Endothelial cell (in vitro differentiated cells): ENCODE measurements around the gene RGS11. TPM values are rescaled to one million over a fixed set of nuclear protein-coding genes. Genes with fewer than 3 reads are reported as not detected.

Experiments used
- DNase-seq: peaks from one replicate; pipeline ENCODE4 v3.0.0; 2021; ENCODE audit warnings: low spot score
- H3K27ac Mint-ChIP-seq: one replicate; pipeline ENCODE4 v1.8.0; 2021; ENCODE audit warnings: mixed read lengths, inconsistent platforms; ENCODE audit not compliant: unreplicated experiment
- H3K27me3 Mint-ChIP-seq: one replicate; pipeline ENCODE4 v1.8.0; 2021; ENCODE audit warnings: mild to moderate bottlenecking, moderate library complexity, mixed read lengths, inconsistent platforms; ENCODE audit not compliant: unreplicated experiment
- H3K36me3 Mint-ChIP-seq: one replicate; pipeline ENCODE4 v1.8.0; 2021; ENCODE audit warnings: mild to moderate bottlenecking, low read depth, mixed read lengths, inconsistent platforms; ENCODE audit not compliant: unreplicated experiment
- H3K4me1 Mint-ChIP-seq: one replicate; pipeline ENCODE4 v1.8.0; 2021; ENCODE audit warnings: mild to moderate bottlenecking, mixed read lengths, inconsistent platforms; ENCODE audit not compliant: unreplicated experiment
- H3K4me3 Mint-ChIP-seq: one replicate; pipeline ENCODE4 v1.8.0; 2021; ENCODE audit warnings: mild to moderate bottlenecking, mixed read lengths, inconsistent platforms; ENCODE audit not compliant: unreplicated experiment
- H3K9me3 Mint-ChIP-seq: one replicate; pipeline ENCODE4 v1.8.0; 2021; ENCODE audit warnings: mixed read lengths, inconsistent platforms; ENCODE audit not compliant: unreplicated experiment
- total RNA-seq: library from RNA; stranded (reverse); fragmentation: NEBNext Ultra II Directional; extraction: Animal tissue kit (Norgen Biotek cat#: 25700); gene quantifications from one replicate; pipeline ENCODE4 v1.2.1, GENCODE V29; 2021; ENCODE audit not compliant: unreplicated experiment
- TF ChIP-seq, protein P1 (sequence below): fragments of 200-600 bp; sonication (generic); IDR thresholded peaks from one replicate; pipeline ENCODE4 v1.5.0; 2021; ENCODE audit warnings: antibody characterized with exemption; ENCODE audit not compliant: unreplicated experiment

The RGS11 gene
- total RNA-seq, 1 donor from 2014 or later = not detected

DNA sequence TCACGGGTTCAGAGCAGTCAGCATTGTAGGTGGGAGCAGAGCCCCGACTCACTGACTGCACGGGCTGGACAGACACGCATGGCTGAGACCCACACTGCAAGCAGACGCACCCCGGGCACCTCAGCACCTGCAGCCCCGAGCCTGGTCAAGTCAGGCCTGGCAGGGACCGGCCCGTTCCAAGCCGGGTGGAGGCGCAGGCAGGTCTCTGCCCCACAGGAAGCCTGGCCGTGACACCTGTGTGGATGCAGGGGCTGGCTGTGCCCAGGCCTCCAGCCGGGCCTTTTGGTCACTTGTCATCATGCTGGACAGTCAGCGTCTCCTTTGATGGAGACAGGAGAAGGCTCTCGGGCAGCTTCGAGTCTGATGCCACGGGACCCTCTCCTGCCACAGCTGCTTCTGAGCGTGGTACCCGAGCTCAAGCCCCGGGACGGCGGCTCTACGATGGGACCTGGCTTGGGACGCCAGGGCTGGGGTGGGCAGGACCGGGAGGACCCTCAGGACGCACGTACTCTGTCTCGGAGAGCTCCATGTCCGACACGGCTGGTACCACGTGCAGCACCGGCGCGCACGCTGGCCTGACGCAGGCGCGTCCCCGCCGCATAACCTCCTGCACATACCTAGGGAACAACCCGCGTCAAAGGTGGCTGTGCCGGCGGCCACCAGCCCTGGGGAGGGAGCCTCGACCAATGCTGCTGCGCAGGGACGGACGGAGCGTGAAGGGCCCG is 15.1 kb upstream of the RGS11 start:
- Mint-ChIP-seq H3K36me3 (peaks cover 7% of the 10 kb centered on the region), H3K27ac (no peak overlapping the region), H3K9me3 (no peaks in the 10 kb centered on the region), H3K4me1 (no peaks in the 10 kb centered on the region), H3K4me3 (no peak overlapping the region), H3K27me3 (peaks cover 3% of the 10 kb centered on the region)
- TF ChIP-seq, protein P1, sequence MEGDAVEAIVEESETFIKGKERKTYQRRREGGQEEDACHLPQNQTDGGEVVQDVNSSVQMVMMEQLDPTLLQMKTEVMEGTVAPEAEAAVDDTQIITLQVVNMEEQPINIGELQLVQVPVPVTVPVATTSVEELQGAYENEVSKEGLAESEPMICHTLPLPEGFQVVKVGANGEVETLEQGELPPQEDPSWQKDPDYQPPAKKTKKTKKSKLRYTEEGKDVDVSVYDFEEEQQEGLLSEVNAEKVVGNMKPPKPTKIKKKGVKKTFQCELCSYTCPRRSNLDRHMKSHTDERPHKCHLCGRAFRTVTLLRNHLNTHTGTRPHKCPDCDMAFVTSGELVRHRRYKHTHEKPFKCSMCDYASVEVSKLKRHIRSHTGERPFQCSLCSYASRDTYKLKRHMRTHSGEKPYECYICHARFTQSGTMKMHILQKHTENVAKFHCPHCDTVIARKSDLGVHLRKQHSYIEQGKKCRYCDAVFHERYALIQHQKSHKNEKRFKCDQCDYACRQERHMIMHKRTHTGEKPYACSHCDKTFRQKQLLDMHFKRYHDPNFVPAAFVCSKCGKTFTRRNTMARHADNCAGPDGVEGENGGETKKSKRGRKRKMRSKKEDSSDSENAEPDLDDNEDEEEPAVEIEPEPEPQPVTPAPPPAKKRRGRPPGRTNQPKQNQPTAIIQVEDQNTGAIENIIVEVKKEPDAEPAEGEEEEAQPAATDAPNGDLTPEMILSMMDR = no peak
- no peak for DNase-seq

DNA sequence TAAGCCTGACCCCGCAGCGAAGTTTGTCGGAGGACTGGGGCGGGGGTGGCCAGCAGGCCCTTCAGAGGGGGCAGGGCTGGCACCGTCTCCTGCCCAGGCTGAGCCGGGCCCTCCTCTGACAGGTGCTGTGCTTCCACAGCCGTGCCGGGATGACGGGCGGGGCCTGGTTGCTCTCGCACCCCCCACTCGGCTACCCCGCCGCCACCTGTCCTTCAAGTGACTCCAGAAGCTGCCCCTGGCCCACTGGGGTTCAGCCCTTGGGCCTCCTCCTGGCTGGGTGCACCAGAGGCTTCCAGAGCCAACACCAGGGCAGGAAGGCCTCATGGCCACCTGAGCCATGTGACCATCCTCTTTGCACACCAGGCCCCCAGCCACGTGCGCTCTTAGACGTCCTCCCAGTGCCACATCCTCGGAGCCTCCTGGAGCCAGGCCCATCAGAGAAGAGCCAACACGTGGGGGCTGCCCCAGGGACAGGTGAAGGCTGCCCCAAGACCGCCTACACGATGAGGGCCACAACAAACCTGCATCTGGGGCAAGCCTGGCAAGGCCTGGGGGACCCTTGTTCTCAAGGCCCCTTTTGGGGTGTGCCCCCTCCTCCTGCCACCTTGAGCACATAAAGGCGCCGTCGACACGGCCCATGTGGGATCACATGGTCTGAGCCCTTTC is 14.4 kb upstream of the RGS11 start:
- H3K36me3 Mint-ChIP-seq = peaks cover 7% of the 10 kb centered on the region
- DNase-seq = no peak
- H3K27me3 Mint-ChIP-seq = peaks cover 2% of the 10 kb centered on the region
- no peak overlapping the region for H3K27ac Mint-ChIP-seq
- TF ChIP-seq, protein P1 = no peak
- H3K9me3 Mint-ChIP-seq = no peaks in the 10 kb centered on the region
- H3K4me3 Mint-ChIP-seq = no peak overlapping the region
- H3K4me1 Mint-ChIP-seq = no peaks in the 10 kb centered on the region

DNA sequence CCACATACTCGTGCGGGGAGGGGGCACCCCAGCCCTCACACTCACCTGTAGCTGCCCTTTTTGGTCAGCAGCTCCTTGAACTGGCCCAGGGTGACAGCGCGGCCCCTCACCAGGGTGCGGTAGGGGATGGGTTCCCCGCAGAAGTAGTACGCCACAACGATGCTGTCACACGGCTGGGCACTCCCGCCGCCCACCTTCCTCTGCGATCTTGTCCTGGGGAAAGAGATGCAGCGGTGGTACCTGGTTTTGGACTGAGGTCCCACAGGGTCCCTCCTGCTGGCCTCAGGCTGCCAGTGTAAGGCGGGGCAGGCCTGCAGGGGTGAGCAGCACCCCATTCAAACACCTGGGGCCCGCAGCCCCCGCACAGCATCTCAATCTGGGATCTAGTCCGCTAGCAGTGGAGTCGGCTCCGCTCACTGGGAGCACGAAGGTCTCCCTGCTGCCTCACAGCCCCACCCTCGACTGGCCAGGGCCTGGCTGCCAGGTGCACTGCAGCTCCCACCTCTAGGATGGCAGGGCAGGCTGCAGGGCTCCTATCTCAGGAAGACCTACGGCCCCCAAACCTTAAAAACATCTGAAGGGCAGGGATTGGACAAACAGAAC is 13.8 kb upstream of the RGS11 start:
- TF ChIP-seq, protein P1 = no peak

DNA sequence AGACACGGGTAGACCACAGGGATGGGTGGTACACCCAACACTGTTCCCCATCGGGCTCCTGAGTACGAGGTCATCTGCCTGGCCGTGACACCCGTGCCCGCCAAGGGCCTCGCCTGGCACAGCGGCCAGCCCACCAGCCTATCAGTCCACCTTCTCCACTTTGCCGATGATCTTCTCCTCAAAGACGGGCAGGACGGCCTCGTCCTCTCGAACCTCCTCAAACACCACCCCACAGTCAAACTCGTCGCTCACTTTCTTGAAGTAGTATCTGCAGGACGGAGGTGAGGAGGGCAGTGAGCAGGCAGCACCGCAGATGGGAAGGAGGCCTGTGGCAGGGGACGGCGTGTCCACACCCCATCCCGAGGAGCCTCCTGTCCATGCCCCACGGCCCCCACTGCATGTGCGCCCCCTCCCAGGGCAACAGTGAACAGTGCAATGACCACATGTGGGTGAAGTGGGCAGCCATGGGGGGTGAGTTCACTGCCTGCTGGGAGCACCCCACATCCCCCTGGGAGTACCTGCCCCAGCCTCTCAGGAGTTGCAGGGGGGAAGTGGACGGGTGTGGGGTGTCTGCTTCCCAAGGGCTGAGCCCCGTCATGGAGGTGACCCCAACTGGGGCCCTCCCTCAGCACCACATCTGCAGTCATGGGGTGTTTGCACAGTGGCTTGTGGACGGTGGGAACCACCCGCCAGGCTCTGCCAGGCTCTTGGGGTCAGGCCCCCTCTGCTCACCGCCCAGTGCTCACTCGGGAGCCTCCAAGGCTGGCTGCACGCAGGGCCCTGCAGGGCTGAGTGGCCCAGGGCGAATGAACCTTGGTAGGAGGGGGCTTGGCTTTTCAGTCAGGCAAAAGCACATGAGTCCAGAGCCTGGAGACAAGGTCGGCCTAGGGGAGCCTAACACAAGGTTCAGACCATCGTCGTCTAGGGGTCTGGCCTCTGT is 12.5 kb upstream of the RGS11 start:
- H3K27ac Mint-ChIP-seq = no peak overlapping the region
- H3K36me3 Mint-ChIP-seq = peaks cover 7% of the 10 kb centered on the region

More for the DNA sequence above, 13.8 kb upstream of the RGS11 start:
- peaks cover 7% of the 10 kb centered on the region for H3K36me3 Mint-ChIP-seq
- H3K27me3 Mint-ChIP-seq = peaks cover 2% of the 10 kb centered on the region
- H3K27ac Mint-ChIP-seq = no peak overlapping the region
- no peaks in the 10 kb centered on the region for H3K4me1 Mint-ChIP-seq
- no peak for DNase-seq
- no peak overlapping the region for H3K4me3 Mint-ChIP-seq
- no peaks in the 10 kb centered on the region for H3K9me3 Mint-ChIP-seq

More for the DNA sequence above, 12.5 kb upstream of the RGS11 start:
- TF ChIP-seq, protein P1 = no peak
- no peak for DNase-seq
- Mint-ChIP-seq H3K4me1 (no peaks in the 10 kb centered on the region), H3K27me3 (peaks cover 2% of the 10 kb centered on the region), H3K9me3 (no peaks in the 10 kb centered on the region), H3K4me3 (peak overlapping the region; percentile 77)
